NCI-H2081 (cell line): Measurements from ENCODE around the gene OR1I1.
"Not testable (repeated sequence)": the region's sequence is repeated elsewhere in the genome, so short reads cannot be mapped to it uniquely, and the experiment has no call there.

Experiments
- DNase-seq, 2 experiments: peaks; one replicate each; lab custom pipeline; 2025; lab: John Stamatoyannopoulos, UW

The OR1I1 gene, protein sequence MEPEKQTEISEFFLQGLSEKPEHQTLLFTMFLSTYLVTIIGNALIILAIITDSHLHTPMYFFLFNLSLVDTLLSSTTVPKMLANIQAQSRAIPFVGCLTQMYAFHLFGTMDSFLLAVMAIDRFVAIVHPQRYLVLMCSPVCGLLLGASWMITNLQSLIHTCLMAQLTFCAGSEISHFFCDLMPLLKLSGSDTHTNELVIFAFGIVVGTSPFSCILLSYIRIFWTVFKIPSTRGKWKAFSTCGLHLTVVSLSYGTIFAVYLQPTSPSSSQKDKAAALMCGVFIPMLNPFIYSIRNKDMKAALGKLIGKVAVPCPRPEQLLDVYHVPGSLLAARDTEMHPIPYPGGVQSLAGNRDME

DNA sequence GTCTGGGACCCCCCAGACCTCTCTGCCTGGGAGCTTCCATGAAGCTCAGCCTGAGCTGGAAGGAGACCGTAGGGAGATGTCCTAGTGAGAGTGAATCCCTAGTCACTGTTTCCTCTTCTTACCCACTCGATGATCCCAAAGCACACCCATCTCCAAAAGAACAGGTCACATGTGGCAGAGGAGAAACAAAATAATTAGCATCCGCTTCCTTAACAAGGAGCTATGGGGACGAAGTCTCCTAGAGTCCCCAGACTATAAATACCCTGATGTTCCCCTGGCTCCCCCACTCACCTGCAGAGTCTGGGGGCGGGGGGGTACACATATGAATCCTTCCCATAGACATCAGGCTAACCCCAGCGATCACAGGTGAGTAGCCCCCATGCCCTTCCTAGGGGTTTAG lies at the start of gene OR1I1:
Gene OR1I1, plus strand, starts transcription at position 301 of the 400 bp plus-strand sequence. CDS start 4,855 bp downstream, outside the sequence.
- DNase-seq: no peak

DNA sequence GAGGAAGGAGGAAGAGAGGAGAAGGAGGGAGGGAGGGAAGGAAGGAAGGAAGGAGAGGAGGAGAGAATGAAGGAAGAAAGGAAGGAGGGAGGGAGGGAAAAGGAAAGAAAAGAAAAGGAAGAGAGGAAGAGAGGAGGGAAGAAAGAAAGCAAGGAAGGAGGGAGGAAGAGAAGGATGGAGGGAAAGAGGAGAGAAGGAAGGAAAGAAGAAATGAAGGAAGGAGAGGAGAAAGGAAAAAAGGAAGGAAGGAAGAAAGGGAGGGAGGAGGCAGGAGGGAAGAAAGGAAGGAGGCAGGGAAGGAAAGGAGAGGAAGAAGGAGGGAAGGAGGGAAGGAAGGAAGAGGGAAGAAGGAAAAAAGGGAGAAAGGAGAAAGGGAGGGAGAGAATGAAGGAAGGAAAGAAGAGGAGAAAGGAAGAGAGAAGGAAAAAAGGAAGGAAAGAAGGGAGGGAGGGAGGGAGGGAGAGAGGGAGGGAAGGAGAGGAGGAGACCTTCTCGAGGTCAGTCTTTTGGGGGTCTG lies 46.2 kb upstream of the OR1I1 start:
- DNase-seq: no peak

DNA sequence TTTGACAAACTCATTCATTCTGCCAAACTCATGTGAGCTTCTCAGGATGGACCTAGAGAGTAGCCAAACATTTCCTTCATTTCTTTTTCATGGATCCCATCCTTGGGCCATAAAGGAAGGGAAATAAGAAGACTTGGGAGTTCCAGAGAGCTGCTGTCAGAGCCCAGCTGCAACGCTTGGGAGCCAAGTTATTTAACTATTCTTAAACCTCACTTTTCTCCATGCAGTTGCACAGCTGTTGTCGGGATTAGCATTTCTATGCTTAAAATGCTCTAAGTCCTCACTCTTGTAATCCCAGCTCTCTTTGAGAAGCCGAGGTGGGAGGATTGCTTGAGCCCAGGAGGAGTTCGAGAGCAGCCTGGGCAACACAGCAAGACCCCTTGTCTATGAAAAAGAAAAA lies 44.4 kb upstream of the OR1I1 start:
- no peak for DNase-seq

DNA sequence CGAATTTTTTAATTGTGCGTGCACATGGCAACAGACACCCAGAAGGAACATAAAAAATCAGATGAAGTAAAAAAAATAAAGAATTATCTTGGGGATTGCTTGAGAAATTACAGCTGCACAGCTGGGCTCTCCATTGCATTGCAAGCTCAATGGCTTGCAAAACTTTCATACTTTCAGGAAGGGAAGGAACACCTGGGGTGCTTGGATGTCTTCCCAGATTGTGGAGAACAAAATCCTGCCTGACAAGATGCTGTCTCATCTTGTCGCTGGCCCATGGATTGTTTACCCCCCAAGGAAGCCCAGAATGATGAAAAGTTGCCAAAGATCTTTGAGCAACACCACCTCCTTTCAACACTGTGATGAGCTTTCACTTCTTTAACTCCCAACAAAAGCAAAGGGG lies 43.7 kb upstream of the OR1I1 start:
- no peak for DNase-seq

DNA sequence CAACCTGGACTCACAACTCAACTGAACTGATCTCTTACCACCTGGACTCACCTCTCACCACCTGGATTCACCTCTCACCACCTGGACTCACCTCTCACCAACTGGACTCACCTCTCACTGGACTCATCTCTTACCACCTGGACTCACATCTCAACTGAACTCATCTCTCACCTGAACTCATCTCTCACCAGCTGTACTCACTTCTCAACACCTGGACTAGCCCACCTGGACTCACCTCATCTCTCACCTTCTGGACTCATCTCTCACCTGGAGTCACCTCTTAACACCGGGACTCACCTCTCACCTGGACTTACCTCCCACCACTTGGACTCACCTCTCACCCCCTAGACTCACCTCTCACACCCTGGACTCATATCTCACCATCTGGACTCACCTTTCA lies 40.0 kb upstream of the OR1I1 start:
- no peak for DNase-seq

DNA sequence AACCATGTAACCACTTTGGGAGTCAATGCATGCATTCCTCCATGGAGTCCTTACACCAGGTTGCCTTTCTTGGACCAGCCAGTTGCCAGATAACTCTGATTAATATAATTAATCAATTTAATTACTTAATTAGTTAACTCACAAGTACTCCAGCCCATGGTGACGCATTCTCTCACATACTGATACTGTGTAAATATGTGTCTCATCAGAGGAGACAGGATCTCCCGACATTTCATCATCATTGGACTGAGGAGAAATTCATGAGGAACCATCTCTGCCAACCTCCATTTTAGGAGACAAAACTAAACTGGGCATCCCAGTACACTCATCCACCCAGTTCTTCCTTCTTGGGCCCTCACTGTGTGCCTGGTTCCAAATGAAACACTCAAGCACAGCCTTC lies 39.2 kb upstream of the OR1I1 start:
- no peak for DNase-seq

DNA sequence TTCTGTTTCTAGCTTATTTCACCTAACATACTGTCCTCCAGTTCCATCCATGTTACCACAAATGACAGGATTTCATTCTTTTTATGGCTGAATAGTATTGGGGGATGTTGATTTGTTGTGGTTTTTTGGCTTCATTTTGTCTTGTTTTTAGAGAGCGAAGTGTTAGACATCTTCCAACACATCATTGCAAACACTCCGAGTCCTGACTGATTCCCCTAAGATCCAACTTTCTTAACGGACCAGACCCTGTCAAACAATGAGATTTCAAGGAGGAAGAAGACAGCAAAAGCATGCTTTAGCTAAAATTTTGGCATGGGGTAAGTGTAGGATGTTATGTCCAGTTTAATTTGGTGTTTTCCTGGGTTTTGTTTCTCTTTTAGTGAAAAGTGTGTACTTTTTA lies 36.5 kb upstream of the OR1I1 start:
- no peak for DNase-seq

DNA sequence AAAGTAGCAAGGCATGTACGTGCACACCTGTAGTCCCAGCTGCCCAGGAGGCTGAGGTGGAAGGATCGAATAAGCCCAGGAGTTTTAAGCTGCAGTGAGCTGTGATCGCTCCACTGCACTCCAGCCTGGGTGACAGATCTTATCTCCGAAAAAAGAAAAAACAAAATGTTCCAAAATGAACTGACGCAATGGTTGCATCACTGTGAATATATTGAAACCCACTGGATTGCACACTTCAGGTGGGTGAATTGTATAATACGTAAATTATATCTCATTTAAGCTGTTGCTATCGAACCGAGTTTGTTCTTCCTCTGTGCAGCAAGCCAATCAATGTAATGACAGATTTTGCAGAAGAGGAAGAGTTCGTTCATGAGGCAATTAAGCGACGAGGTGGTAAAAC lies 34.3 kb upstream of the OR1I1 start:
- no peak for DNase-seq

DNA sequence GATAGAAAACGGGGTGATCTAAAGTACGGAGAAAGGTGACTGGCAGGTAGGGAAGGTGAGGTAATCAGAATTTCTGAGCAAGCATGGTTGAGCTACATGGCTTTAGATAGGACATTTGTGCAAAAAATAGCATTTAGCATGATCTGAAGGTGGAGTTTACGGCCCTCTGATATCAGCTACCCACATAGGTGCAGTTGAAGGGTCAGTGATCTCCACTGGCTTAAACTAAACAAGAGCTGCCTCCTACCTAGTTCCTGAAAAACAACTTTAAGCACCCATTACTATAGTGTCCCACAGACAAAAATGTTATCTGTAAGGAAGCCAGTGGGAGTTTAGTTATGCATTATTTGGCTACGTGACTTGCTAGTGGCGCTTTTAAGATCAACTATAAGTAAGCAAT lies 33.9 kb upstream of the OR1I1 start:
- DNase-seq: no peak

DNA sequence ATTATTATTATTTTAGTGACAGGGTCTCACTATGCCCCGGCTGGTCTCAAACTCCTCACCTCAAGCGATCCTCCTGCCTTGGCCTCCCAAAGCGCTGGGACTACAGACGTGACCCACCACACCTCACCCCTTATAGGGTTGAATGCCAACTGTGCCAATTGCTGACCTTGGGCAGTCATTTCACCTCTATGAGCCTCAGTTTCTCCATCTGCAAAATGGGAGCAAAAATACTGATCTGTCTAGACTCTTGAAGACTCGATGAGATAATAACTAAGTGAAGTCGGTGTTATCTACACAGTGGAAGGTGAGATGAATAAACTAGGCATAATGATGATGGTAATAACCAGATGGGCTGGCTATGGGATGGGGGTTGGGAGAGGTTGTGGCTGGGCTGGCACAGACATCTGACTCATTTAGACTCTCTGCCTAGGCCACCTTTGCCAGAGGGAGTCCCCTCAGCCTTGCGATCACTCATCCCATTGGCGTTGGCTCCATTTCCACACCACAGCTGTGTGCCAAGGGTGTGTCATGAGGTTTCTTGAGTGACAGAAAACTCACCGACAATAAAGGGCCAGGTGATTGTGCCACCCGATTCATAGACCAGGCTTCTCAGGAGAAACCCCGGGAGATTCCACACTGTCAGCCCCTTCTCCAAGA lies 33.0 kb upstream of the OR1I1 start, which contains the start of gene CASP14:
Gene CASP14, plus strand, starts transcription at position 596 of the 657 bp plus-strand sequence. CDS start 2,772 bp downstream, outside the sequence.
- no peak for DNase-seq

DNA sequence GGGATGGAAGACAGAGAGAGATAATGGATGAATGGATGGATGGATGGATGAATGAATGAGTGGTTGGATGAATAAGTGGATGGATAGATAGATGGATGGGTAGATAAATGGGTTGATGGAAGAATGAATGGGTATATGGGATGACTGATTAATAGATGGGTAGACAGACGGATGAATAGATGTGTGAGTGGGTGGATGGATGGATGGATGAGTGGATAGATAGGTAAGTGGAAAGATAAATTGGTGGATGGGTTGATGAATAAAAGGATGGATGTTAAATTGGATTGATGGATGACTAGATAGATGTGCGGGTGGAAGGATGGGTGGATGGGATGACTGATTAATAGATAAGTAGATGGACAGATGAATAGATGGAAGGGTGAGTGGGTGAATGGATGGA lies 31.4 kb upstream of the OR1I1 start:
- no peak for DNase-seq

DNA sequence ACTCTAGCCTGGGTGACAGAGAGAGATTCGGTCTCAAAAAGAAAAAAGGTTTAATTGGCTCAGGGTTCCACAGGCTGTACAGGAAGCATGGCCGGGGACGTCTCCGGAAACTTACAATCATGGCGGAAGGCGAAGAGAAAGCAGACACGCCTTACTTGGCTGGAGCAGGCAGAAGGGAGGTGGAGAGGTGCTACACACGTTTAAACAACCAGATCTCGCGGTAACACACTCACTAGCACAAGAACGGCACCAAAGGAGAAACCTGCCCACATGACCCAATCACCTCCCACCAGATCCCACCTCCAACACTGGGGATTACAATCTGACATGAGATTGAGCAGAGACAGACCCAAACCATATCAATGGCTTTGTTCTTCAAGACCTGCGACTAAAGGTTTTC lies 20.0 kb upstream of the OR1I1 start:
- peak in 1 of 2 experiments; percentile 2 for DNase-seq

DNA sequence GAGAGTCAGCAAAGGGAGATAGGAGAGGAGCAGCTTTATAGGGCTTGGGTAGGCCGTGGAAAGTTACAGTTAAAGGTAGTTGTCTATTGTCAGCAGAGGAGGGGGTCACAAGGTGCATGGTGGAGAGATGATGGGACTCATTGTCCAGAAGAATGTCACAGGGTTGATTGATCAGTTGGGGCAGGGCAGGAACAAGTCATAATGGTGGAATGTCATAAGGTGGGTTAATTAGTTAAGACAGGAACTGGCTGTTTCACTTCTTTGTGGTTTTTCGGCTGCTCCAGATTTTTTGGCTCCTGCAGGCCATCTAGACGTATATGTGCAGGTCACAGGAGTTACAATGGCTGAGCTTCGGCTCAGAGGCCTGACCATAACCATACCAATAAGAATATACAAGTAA lies 11.6 kb upstream of the OR1I1 start:
- not testable (repeated sequence) for DNase-seq

DNA sequence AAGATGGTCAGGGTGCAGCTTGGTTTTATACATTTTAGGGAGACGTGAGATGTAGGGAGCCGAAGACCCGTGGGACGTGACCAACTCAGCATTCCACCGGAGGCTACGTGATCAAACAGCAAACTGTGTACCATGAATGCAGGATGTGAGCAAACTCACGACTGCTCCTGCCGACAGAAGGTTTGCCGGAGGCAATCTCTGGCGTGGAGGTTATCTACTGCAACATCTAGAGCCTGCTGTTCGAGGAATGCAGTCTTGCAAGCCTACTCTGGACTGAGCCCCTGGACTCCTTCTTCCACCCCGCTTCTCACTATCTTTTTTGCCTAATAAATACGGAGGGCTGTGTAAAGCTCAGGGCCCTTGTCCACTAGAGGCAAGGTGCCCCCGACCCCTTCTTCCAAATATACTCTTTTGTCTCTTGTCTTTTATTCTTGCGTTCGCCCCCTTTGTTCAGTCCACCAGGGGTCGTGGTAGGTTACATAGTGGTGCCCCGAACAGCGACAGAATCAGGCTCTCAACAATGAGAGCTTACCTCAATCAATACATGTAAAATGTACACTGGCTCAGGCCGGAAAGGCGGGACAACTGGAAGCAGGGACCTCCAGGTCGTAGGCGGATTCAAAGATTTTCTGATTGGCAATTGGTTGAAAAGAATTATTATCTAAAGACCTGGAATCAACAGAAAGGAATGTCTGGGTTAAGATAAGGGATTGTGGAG lies 8.9 kb upstream of the OR1I1 start:
- no peak for DNase-seq

DNA sequence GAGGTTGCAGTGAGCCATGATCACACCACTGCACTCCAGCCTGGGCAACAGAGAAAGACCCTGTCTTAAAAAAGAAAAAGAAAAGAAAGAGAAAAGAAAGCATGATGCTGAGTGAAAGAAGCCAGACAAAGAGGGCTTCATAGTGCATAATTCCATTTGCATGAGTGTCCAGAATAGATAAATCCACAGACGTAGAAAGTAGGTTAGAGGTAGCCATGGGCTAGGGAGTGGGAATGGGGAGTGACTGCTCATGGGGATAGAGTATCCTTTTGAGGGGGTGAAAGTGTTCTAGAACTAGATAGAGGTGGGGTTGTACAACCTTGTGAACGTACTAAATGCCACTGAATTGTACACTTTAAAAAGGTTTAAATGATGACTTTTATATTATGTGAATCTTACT lies 7.6 kb upstream of the OR1I1 start:
- DNase-seq: no peak

DNA sequence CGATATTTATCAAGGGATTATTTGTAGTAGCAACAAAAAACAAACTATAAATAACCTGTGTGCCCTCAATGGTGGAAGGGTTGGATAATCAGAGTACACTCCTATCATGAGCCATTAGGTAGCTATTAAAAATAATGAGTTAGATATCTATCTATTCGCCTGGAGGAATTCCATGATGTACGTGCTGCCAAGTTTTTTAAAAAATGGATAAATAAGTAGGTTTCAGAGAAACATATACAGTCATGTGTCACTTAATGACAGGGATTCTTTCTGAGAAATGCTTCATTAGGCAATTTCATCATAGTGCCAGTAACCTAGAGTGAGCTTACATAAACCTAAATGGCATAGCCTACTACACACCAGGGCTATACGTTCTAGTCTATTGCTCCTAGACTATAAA lies 6.2 kb upstream of the OR1I1 start:
- DNase-seq: no peak

DNA sequence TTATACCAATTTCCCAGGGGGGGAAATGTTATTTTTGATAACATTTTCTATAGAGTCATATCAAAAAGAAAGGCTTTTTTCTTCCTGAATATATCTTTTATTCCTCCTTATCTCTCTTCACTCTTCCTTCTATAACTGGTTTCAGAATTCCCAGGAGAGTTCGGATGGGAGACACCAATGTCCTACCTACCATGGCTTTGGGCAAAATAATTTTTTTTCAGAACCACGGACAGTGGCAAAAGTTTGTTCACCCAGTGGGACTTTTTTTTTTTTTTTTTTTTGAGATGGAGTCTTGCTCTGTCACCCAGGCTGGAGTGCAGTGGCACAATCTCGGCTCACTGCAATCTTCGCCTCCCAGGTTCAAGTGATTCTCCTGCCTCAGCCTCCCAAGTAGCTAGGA lies 2.0 kb upstream of the OR1I1 start:
- not testable (repeated sequence) for DNase-seq

DNA sequence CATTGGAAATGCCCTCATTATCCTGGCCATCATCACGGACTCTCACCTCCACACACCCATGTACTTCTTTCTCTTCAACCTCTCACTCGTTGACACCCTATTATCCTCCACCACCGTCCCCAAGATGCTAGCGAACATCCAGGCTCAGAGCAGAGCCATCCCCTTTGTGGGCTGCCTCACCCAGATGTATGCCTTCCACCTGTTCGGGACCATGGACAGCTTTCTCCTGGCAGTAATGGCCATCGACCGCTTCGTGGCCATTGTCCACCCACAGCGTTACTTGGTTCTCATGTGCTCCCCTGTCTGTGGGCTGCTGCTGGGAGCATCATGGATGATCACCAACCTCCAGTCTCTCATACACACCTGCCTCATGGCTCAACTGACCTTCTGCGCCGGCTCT lies 5.2 kb downstream of the OR1I1 start:
- no peak for DNase-seq

DNA sequence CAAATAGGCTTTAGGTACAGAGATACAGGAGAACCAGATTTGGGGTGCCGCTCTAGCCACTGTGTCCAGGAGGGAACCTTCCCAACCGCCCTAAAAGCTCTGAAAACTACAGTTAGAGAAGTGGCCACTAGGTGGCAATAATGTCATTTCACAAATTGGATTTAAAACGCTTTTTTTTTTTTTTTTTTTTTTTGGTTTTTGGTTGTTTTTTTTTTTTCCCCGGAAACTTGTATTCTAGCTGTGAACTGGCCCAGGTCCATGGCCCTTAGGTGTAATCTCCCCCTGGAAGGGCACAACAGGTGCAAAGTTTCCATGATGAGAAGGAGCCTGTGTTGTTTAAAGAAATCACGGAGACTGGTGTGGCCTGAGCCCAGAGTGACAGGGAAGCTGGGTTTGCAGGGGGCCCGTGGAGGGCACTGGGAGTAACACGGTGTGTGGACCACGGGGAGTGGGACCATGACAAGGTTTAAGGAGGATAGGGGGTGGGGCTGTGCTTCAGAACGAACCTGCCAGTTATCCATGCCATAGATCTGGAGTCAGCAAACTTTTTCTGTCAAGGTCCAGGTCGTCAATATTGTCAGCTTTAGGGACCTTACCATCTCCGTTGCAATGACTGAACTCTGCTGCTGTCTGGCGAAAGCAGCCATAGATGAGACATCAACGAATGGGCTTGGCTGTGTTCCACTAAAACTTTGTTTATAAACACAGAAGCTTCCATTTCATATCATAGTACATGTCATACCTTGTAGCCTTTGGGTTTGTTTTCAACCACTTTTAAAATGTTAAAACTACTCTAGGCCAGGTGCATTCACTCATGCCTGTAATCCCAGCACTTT lies 10.1 kb downstream of the OR1I1 start:
- peak; percentile 54 to 65 for DNase-seq

DNA sequence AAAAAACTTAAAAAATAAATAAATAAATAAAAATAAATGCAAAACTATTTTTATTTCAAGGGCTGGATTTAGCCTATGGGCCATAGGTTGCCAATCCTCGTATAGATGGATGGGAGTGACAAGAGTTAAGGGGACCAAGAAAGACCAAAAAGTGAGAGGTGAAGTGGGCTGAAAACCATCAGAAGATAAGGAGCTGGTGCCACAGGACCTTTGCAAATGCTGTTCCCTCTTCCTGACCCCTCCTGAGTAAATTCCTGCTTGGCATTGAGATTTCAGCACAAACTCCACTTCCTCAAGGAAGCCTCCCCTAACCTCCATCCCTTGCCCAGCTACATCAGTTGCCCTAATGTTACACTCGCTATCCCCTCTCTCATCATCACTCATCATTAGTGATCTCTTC lies 11.0 kb downstream of the OR1I1 start:
- DNase-seq: no peak

DNA sequence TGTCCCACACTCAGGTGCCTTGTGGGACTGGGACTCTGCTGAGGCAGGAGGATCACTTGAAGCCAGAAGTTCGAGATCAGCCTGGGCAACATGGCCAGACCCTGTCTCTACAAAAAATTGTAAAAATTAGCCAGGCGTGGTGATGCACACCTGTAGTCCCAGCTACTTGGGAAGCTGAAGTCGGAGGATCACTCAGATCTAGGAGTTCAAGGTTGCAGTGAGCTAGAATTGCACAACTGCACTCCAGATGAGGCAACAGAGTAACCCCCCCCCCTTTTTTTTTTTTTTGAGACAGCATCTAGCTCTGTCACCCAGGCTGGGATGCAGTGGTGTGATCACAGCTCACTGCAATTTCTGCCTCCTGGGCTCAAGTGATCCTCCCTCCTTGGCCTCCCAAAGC lies 14.2 kb downstream of the OR1I1 start:
- no peak for DNase-seq

DNA sequence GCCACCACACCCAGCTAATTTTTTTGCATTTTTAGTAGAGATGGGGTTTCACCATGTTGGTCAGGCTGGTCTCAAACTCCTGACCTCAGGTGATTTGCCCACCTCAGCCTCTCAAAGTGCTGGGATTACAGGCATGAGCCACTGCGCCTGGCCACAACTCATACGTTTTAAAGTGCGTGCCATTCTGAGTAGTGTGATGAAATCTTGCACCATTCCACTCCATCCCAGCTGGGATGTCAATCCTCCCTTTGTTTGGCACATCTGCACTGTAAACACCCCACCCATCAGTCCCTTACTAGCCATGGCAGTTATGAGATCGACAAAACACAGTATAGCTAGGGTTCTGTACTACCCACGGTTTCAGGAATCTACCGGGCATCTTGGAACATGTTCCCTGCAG lies 16.0 kb downstream of the OR1I1 start:
- not testable (repeated sequence) for DNase-seq
